ENCODE measurements around the gene DNAH9.

DNAH9 gene

DNA sequence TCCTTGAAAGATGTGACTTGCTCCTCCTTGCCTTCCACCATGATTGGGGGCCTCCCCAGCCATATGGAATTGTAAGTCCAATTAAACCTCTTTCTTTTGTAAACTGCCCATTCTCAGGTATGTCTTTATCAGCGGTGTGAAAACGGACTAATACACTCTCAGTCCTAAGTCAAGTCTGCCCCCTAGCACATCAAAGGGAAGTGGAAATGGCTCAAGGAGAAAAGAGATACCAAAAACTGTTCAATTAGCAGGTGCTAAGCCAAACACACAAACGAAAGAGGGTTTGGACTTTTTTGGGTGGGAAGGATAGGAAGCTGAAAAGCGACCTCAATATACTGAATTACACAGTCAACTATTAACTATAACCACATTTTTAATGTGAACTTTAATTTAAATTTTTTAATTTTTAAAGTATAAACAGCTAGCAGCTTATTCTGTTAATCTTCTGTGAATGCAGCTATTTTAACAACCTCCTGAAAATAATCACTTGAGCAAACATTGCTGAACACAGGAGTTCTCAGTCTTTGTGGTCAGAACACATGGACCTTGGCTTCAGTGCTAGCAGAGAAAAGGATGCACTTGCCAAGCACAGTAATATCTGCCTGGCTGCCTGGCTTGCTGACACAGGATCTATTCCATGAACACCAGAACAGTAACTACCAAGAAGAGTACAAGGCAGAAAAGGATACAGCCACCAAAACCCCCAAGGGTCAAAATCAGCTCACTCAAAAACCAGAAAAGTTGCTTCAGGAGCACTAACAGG, 388.1 kb downstream of the DNAH9 start:
- DNase-seq (ENCODE audit: low read depth) = no peak

DNA sequence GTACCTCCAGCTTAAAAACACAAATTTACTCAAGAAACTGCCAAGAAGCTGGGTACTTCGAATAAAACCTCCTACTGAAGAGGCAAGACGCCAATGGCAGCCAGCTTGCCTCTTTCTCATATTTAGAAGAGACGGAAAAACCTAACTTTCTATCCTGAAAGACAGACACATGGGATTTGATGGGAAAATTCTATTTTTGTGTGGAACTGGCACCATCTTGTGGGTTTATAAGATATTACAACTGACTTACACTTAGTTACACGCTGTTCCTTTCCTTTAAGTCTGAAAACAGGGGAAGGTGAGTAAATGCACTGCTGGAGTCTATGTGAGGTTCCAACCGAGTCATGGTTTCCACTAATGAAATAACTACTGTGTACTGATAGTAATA, 388.7 kb downstream of the DNAH9 start:
- DNase-seq (ENCODE audit: low read depth) = no peak

DNA sequence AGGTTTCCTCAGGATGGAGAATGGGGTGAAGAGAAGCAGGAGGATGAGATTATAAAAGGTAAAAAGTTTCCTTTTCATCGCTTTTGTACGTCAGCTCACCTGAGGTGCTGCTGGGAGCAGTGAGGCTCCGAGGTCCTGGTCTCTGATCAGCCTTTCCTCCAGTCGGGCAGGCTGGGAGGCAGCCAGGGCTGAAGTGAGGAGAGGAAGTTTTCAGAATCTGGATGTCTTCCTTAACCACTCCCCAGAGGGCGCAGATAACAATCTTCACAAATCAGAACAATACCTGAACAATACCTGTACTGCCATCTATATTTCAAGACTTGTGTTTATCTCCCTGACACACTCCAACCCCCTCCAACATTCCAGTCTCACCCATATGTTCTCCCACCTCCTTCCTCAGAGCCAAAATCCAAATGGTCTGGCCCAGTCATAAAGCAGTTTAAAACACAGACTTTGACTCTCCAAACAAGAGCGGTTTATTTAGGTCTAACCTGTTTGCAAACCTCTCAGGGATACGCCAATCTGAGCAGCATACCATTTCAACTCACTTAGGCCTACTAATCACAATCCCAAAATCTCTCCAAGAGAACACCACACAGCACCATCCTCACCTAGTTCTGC, 392.2 kb downstream of the DNAH9 start:
- no peak for DNase-seq (ENCODE audit: low read depth)

DNA sequence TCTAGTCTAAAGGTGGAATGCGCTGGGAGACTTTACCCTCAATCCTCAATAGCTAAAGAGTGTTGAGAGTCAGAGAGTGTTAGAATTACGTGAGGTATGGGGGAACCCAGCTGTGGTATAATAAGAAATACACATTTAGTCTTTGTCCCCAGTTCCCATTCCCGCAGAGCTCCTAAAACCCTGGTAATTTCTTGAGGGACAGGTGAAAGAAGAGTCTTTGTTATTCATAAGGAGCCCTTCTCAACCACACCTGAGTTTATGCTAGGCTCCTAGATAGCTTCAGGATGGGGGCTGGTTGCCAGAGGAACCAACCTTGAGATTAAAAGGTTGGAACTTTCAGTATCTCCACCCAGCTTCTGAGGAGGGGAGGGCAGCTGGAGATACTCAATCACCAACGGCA, 393.2 kb downstream of the DNAH9 start:
- no peak for DNase-seq (ENCODE audit: low read depth)

DNA sequence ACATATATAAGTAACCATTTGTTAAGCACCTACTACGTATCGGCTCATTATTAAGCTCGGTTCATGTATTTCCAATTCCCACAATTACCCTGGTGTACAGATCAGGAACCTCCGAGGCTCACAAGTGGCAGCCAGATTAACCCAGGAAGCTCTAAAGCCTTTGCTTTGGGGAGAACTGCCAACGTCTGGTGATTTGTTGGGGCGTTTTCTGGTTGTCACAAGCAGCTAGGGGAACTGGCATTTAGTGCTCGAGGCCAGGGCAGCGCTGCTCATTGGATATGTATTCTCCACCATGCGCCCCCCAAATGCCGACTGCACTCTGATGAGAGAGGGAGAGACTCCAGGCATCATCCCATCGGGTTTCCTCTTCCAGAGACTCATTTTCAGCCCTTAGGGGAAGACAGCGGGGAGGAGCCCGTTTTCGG, 398.5 kb downstream of the DNAH9 start:
- DNase-seq (ENCODE audit: low read depth) = no peak

DNA sequence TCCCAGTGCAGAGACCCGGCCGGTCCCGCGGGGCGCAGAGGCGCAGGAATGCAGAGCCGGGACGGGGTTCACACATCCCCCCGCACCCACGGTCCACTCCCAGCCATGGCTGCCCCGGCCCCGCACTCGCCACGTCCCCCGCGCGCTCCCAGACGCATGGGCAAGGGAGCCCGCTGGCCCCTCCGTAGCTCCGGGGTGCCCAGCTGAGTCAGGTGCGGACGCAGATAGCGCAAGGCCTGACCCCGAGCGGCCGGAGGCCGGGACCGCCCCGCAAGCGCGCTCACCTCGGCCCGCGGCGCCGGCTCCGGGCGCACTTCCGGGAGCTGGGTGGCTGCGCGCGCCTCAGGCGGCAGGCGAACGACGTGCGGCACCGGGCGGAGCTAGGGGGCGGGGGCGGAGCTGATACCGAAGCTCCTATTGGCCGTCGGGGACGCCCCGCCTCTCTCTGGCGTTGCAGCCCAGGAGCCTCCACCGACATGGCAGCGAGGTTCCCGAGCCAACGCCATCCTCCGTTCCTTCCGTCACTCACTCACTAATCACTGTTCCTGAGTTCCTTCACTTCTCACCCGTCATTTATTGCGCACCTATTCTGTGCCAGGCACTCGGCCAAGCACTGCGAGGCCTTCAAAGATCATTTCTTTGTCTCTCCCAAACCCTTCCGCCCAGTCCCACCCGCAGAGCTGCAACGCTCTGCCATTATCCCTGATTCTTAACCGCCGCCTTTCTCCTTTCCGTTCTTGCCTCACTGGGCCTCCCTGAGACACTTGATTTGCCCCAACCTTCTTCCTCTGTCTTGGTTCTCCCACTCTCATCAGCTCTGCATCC, 399.1 kb downstream of the DNAH9 start, which contains the start of gene ZNF18:
Gene ZNF18 (minus strand): TSS at position 329 of the 825 bp plus-strand sequence. CDS start 4,646 bp downstream, outside the sequence.
- DNase-seq (ENCODE audit: low read depth) = peak; percentile 90

DNA sequence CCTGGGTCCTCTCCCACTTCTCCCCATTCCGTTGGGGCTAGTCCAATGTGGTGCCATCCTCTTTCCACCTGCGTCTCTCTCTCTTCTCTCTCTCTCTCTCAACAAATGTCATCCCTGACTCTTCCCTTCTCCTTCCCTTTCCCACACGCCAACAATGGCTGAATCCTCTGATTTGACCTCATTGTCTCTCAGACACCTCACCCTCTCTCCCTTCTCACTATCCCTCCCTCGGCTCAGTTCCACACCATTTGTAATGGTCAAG, 399.6 kb downstream of the DNAH9 start:
- no peak for DNase-seq (ENCODE audit: low read depth)

DNA sequence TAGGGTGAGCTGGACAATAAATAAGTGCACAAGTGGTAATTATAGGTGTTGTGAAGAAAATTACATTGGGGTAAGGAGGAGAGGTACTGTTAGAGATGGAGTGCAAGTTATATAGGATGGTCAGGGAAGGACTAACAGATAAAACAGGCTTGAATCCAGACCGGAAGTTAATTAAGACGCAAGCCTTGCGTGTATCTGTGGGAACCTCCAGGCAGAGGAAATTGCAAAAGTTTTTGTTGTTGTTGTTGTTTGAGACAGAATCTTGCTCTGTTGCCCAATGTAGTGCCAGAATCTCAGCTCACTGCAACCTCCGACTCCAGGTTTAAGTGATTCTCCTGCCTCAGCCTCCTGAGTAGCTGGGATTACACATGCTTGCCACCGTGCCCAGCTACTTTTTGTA, 401.4 kb downstream of the DNAH9 start:
- DNase-seq (ENCODE audit: low read depth) = no peak

DNA sequence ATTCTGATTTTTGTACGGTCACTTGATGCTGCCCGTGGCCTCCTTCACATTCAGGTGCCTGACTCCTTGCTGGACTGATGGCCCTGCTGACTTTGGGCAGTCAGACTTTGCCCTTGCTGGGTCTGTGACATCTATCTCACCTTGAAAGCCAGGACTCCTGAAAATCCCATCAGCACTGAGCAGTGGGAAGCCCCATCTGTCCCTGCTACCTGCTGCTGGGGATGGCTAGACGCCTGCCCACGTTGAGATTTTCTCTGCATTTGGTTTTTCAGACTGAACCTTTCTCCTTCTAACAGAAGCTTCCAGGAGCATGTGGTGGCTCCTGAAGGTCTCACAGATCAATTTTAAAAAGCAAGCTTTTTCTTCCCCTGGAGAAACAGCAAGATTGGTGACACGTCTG, 409.2 kb downstream of the DNAH9 start:
- no peak for DNase-seq (ENCODE audit: low read depth)

All from activated T-cell treated with anti-CD3 and anti-CD28 coated beads for 1 hour (primary cell).